ENCODE results near the gene SERPIND1.
"Not testable (repeated sequence)": the region's sequence is repeated elsewhere in the genome, so short reads cannot be mapped to it uniquely, and the experiment has no call there.

The SERPIND1 gene

DNA sequence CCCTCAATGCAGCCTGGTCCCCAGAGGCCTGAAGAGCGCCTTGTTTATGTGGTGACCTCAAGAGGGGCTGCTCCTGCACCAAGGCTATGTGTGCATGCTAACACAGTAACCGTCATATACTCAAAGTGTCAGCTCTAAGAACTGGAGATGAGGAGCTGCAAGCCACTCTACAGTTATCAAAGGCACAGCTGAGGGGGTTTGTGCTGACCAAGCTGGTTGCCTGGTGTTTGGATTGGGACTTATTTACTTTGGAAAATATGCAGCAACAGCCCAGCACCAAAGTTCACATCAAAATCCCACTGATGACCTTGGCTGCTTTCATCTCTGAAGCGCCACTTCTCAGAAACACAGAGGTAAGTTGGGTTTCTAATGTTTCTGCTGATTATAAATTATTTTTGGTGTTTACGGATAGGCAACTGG lies at the start of gene SERPIND1:
SERPIND1 (plus strand) TSS at position 321 of the 420 bp plus-strand sequence. CDS start 5,200 bp downstream, outside the sequence.
- DNase-seq (ENCODE audit: low read depth), result no peak

- DNase-seq (ENCODE audit: low read depth), result no peak
Observed at GRCh38 chr22:20724676-20725454, 49.0 kb upstream of the SERPIND1 start.

DNA sequence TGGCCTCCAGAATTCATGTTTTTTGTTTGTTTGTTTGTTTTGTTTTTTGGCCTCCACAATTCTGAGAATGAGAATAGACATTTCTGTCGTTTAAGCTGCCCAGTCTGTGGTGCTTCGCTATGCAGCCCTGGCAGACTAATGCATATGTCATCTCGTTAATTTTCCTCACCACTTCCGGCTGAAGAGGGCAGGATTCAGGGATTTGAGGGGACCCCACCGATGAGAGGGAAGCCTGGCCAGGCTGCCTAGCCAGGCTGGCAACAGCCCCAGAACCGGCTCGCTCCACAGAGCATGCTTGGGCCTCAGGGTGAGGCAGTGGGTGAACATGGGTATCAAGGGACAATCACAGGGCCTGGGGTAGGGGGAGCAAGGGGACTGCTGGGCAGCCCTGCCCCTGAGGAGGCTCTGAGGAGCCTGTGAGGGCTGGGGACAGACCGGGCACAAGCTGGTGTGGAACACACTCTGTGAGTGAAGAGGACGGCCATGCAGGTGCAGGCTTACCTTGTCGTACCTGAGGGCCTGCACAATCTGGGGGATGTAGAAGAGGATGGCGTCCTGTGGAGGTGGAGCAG lies 47.8 kb upstream of the SERPIND1 start:
- DNase-seq (ENCODE audit: low read depth), result no peak

DNA sequence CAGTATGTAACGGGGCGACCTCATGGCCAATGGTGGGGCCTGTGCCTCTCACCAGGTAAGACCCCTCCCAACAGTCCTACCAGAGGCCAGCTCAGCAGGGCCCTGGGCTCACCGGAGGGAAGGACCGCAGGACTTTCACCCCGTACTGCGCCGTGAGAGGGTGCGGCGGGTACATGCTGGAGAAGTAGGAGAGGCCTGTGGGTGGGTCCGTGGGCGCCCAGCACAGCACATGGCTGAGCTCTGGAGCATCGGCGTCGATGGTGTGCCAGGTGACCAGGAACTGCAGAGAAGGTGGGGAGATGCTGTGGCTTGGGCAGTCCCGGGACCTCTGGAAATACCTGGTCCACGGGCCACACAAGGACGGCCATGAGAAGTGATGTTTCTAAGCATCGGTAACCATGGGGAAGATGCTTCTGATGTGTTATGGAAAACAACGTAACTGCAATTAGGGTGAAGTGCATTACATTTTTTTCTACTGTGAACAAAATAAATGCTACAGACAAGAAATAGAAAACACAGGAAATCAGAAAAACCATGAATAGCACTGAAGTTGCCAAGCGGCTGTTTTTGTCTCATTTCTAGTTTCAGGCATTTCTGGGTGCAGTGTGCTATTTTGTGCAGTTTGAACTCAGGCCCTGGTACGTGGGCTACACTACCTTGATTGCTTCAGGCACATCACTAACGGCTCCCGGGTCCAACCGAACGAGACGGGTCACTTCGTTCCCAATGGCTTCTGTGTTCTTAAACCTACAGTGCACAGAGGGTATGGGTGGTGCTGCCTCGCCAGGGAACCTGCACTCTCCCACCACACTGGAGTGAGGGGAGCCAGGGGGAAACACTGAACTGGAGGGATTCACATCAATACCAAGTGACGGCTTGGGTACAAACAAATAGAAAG lies 46.5 kb upstream of the SERPIND1 start:
- no peak for DNase-seq (ENCODE audit: low read depth)

GRCh38 chr22:20728523-20729190 lies 45.3 kb upstream of the SERPIND1 start:
- DNase-seq (ENCODE audit: low read depth), result no peak

- no peak for DNase-seq (ENCODE audit: low read depth)
Observed at GRCh38 chr22:20729194-20729593, 44.7 kb upstream of the SERPIND1 start.

DNA sequence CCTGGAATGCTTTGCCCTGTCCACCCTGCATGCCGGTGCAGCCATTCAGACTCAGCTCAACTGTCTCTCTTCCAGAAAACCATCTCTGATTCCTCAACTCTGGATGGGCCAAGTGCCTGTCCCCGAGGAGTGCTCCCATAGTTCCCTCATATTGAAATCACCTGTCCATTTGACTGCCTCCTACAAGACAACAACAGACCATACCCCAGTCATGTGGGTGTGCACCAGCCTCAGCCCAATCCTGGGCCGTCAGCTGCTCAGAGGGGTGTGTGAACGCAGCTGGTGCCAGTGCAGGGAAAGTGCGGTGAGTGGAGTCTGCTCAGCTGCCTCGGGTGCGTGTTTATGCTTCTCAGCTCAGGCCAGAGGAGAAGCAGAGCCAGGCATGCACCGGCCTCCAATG lies 41.5 kb upstream of the SERPIND1 start:
- DNase-seq (ENCODE audit: low read depth), result not testable (repeated sequence)

- not testable (repeated sequence) for DNase-seq (ENCODE audit: low read depth)
Observed at GRCh38 chr22:20735356-20736162, 38.4 kb upstream of the SERPIND1 start.

- DNase-seq (ENCODE audit: low read depth), result not testable (repeated sequence)
Observed at GRCh38 chr22:20736891-20737290, 37.0 kb upstream of the SERPIND1 start.

GRCh38 chr22:20738394-20739089 lies 35.4 kb upstream of the SERPIND1 start:
- no peak for DNase-seq (ENCODE audit: low read depth)

- no peak for DNase-seq (ENCODE audit: low read depth)
Observed at GRCh38 chr22:20740222-20740951, 33.5 kb upstream of the SERPIND1 start.

DNA sequence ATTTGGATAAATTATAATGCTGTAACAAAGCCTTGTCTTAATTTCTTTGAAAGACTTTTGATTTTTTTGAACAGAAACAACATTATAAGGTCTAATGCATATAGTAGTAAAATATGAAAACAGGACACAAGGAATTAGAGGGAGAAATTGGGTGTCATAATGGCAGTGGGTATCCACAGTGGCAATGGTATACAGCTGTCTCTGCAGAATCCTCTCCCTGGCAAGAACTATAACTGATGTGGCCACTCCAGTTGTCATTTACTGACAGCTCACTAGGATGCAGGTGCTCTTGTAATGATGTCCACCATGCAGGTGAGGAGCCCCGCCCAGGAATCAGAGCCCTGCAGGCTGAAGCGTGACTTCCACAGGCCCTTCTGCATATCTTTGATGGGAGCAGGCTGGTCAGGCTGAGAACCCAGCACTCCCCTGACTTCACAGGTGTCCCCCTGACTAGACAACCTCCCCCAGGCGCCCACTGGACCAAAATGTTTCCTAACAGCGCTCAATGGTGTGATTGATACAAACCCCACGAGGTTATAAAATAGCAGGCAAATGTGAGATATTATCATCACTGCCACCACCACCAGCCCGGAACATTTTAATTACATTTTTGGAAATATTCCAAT lies 32.8 kb upstream of the SERPIND1 start:
- no peak for DNase-seq (ENCODE audit: low read depth)

DNA sequence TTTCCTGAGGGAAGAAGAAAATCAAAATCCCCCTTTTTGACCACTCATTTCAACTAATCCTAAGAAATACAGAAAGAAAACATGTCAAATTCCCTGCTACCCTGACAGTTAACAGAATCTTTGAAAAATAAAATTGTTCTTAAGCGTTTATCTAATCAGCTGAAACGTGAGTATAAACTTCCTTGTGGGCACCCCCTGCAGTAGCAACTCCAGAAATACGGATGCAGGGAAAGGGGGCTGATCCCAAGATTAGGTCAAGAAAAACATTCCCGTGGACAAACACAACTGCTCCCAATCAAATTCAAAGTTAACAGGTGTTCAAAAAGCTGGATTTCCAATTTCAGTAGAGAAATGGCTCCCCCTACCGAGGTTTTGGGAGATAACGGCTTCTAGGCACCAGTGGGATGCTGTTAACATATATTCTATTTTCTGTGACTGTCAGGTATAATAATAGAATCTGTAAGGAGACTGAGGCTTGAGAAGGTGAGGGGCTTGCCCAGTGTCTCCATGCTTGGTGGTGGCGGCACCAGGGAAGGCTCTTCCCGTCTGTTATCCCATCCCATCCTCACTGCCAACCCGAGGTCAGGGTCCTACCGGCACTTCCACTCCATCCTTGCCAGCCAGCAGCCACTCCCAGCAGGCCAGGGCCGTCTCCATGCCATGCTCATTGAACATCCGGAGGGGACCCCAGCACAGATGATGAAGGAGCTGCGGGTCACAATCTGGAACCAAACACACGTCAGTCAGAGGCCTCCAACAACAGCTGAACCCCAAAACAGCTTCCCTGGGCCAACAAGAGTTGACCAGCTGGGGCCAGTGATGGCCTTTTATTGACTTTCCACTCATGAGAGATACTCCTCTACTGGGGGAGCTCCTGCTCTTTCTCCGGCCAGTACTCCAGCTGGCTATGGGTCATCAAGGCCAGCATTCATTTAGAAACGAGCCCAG lies 32.0 kb upstream of the SERPIND1 start:
- DNase-seq (ENCODE audit: low read depth), result peak; percentile 3

- DNase-seq (ENCODE audit: low read depth), result no peak
Observed at GRCh38 chr22:20742764-20743163, 31.1 kb upstream of the SERPIND1 start.

GRCh38 chr22:20744456-20744855 lies 29.5 kb upstream of the SERPIND1 start:
- no peak for DNase-seq (ENCODE audit: low read depth)

GRCh38 chr22:20745119-20745518 lies 28.8 kb upstream of the SERPIND1 start:
- no peak for DNase-seq (ENCODE audit: low read depth)

GRCh38 chr22:20746431-20747189 lies 27.3 kb upstream of the SERPIND1 start:
- DNase-seq (ENCODE audit: low read depth), result no peak

Measured in GM04504 (cell line).